ENCODE data around the gene SERPINA3. TPM values are rescaled to one million over a fixed set of nuclear protein-coding genes. Genes with fewer than 3 reads are reported as not detected.
"Not testable (repeated sequence)": the region's sequence is repeated elsewhere in the genome, so short reads cannot be mapped to it uniquely, and the experiment has no call there.

SERPINA3 gene
- total and polyA plus RNA-seq, 8 donors: 15.1 to 1,820 (median 99.6) TPM

DNA sequence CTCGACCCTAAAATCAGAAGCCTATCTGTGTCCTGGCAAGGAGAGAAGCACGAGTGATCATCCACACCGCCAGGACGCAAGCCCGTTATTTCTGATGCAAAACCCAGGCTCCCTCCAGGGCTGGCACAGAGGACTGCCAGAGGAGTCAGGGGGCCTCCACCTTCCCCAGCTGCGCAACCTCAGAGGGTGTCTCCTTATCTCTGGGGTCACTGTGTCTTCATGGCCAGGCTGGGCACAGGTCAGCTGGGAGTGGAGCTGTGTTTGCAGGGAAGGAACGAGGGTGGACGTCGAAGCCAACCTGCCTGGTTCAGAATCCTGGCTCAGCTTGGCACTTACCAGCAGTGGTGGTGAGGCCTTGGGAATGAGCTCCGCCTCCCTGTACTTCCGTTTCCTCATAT, 12.0 kb upstream of the SERPINA3 start:
- peak in 1 of 2 donors; percentile 29 for DNase-seq
- no peaks in the 10 kb centered on the region for H3K36me3 ChIP-seq
- intact Hi-C loops (cut with DNase I; ENCODE audit: low total_unique reads): no loop called here
- 64 to 80% (median 72%) methylated on average over 11 of the region's 11 CpGs for WGBS, 5 donors
- TF ChIP-seq EP300 (IDR thresholded peaks at IDR 0.05) (no peak), POLR2AphosphoS5 (IDR thresholded peaks at IDR 0.05) (no peak), POLR2A (IDR thresholded peaks at IDR 0.05) (no peak)
- TF ChIP-seq, protein P1, sequence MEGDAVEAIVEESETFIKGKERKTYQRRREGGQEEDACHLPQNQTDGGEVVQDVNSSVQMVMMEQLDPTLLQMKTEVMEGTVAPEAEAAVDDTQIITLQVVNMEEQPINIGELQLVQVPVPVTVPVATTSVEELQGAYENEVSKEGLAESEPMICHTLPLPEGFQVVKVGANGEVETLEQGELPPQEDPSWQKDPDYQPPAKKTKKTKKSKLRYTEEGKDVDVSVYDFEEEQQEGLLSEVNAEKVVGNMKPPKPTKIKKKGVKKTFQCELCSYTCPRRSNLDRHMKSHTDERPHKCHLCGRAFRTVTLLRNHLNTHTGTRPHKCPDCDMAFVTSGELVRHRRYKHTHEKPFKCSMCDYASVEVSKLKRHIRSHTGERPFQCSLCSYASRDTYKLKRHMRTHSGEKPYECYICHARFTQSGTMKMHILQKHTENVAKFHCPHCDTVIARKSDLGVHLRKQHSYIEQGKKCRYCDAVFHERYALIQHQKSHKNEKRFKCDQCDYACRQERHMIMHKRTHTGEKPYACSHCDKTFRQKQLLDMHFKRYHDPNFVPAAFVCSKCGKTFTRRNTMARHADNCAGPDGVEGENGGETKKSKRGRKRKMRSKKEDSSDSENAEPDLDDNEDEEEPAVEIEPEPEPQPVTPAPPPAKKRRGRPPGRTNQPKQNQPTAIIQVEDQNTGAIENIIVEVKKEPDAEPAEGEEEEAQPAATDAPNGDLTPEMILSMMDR (IDR thresholded peaks at IDR 0.05): no peak
- no peaks in the 10 kb centered on the region for H3K9me3 ChIP-seq
- no peaks in the 10 kb centered on the region for H3K27me3 ChIP-seq
- H3K4me1 ChIP-seq: peaks cover 20 to 47% (median 36%) of the 10 kb centered on the region in 4 donors
- no peak overlapping the region for H3K4me3 ChIP-seq
- peak overlapping the region; percentile 7 to 89 (median 84) for H3K27ac ChIP-seq

DNA sequence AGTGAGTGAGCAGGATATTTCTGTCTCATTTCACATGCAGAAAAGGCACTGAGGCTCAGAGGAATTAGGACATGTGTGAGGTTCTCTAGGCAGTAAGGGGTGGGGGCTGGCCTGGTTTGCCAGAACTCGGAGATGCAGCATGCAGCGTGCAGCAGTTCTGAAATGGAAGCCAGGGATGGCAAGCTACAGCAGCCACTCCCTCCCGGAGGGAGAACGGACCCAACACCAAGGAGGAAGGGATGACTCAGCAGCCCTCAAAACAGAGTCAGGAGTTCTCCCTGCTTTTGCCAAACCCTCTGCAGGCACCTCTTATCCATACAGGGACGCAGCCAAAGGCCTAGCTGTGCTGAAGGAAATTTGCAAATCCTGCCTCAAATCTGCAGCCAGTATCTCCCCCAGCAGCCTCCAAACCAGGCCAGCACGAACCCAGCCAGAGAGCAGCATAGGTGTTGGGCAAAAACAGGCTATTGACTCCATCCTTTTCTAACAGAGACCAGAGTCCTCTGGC, 10.3 kb upstream of the SERPINA3 start:
- peaks cover 20 to 47% (median 36%) of the 10 kb centered on the region in 4 donors for H3K4me1 ChIP-seq

DNA sequence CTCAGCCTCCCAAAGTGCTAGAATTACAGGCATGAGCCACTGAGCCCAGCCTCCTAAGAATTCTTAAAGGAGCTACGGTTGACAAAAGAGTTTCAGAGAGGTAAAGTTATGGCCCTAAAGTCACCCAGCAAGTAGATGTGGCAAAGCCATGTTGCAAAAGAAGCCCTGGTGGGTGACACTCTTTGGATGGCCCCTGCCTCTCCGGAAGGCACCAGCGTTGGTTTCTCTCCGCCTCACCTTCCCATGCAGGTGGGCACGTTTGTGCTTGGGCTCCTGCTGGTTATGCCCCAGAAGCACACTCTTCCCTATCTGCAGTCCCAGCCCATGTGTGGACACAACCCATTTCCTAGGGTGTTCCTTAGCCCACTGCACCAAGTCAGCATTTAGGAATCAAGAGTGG, 9.5 kb upstream of the SERPINA3 start:
- H3K27ac ChIP-seq: peak overlapping the region in 4 of 5 donors; percentile 77 to 89 (median 86)
- TF ChIP-seq EP300 (IDR thresholded peaks at IDR 0.05) (no peak), POLR2AphosphoS5 (IDR thresholded peaks at IDR 0.05) (no peak), POLR2A (IDR thresholded peaks at IDR 0.05) (no peak)

More for the DNA sequence above, 10.3 kb upstream of the SERPINA3 start:
- peak; percentile 60 to 72 for DNase-seq
- no peak overlapping the region for H3K4me3 ChIP-seq
- H3K27me3 ChIP-seq: no peaks in the 10 kb centered on the region
- 8 to 28% (median 18%) methylated on average over 6 of the region's 6 CpGs for WGBS, 5 donors
- H3K27ac ChIP-seq: peak overlapping the region; percentile 29 to 89 (median 84)
- TF ChIP-seq POLR2A (IDR thresholded peaks at IDR 0.05): no peak
- TF ChIP-seq, protein P1 (IDR thresholded peaks at IDR 0.05): no peak
- TF ChIP-seq EP300 (IDR thresholded peaks at IDR 0.05): no peak
- peak in 2 of 3 donors; percentile 14 to 71 for TF ChIP-seq POLR2AphosphoS5 (IDR thresholded peaks at IDR 0.05)
- no peaks in the 10 kb centered on the region for H3K9me3 ChIP-seq
- no peaks in the 10 kb centered on the region for H3K36me3 ChIP-seq
- intact Hi-C loops (cut with DNase I; ENCODE audit: low total_unique reads): no loop called here

DNA sequence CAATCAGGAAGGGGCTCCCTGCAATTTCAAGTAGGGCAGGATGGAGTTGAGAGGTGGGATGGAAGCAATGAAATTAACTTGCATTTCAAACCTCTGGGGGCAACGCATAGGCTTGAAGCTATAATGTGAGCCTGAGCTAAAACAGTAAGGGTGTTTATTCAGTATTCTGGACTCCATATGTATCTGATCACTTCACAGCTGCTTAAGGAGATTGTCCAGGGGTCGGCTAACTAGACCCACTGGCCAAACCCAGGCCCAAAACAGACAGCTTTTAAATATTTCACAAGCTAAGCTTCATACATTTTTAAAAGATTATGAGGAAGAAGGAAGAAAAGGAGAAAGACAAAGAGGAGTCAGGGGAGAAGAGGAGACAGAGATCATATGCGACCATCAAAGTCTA, 6.8 kb upstream of the SERPINA3 start:
- H3K4me1 ChIP-seq: peaks cover under 1 to 24% (median 16%) of the 10 kb centered on the region in 4 donors
- intact Hi-C loops (cut with DNase I; ENCODE audit: low total_unique reads): no loop called here
- no peak for TF ChIP-seq EP300 (IDR thresholded peaks at IDR 0.05)
- no peak for TF ChIP-seq POLR2AphosphoS5 (IDR thresholded peaks at IDR 0.05)
- TF ChIP-seq, protein P1 (IDR thresholded peaks at IDR 0.05): no peak
- TF ChIP-seq POLR2A (IDR thresholded peaks at IDR 0.05): no peak
- H3K9me3 ChIP-seq: no peaks in the 10 kb centered on the region
- H3K4me3 ChIP-seq: no peak overlapping the region
- no peaks in the 10 kb centered on the region for H3K36me3 ChIP-seq
- H3K27me3 ChIP-seq: no peaks in the 10 kb centered on the region
- H3K27ac ChIP-seq: no peak overlapping the region
- 66 to 82% (median 72%) methylated on average over 3 of the region's 3 CpGs for WGBS, 5 donors
- no peak for DNase-seq

More for the DNA sequence above, 9.5 kb upstream of the SERPINA3 start:
- 73 to 94% (median 91%) methylated on average over 5 of the region's 5 CpGs for WGBS, 5 donors
- H3K4me1 ChIP-seq: peaks cover 20 to 47% (median 36%) of the 10 kb centered on the region in 4 donors
- no peaks in the 10 kb centered on the region for H3K36me3 ChIP-seq
- no peak overlapping the region for H3K4me3 ChIP-seq
- DNase-seq: no peak
- H3K27me3 ChIP-seq: no peaks in the 10 kb centered on the region
- H3K9me3 ChIP-seq: no peaks in the 10 kb centered on the region
- intact Hi-C loops (cut with DNase I; ENCODE audit: low total_unique reads): no loop called here

DNA sequence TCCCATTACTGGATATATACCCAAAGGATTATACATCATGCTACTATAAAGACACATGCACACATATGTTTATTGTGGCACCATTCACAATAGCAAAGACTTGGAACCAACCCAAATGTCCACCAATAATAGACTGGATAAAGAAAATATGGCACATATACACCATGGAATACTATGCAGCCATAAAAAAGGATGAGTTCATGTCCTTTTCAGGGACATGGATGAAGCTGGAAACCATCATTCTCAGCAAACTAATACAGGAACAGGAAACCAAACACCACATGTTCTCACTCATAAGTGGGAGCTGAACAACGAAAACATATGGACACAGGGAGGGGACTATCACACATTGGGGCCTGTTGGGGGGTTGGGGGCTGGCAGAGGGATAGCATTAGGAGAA, 3.2 kb upstream of the SERPINA3 start:
- H3K36me3 ChIP-seq; DNase-seq; H3K27ac ChIP-seq; H3K4me3 ChIP-seq; intact Hi-C loops (cut with DNase I; ENCODE audit: low total_unique reads); H3K27me3 ChIP-seq; H3K9me3 ChIP-seq: not testable (repeated sequence)
- peaks cover 10 to 36% (median 21%) of the 10 kb centered on the region in 4 donors for H3K4me1 ChIP-seq
- 73 to 88% (median 79%) methylated on average over 1 of the region's 1 CpG for WGBS, 5 donors
